ENCODE data around the gene HABP2.

GRCh38 chr10:113612154-113612553, 59.3 kb downstream of the HABP2 start:
- no peak for TF ChIP-seq CTCF (conservative IDR thresholded peaks at IDR 0.05; ENCODE audit: low read depth, low read length)
- TF ChIP-seq EZH2phosphoT487 (IDR thresholded peaks at IDR 0.05; ENCODE audit: borderline replicate concordance, low read length): no peak

Data from PC-3 (cell line).